ENCODE data around the gene CAPZB.

CAPZB gene

GRCh38 chr1:19341201-19342061 is 143.9 kb downstream of the CAPZB start:
- TF ChIP-seq REST (IDR thresholded peaks at IDR 0.05; ENCODE audit: insufficient read depth in 1 of 2, low read depth in 2 of 2, low read length in 2 of 2) (no peak), SIN3A (IDR thresholded peaks at IDR 0.05; ENCODE audit: borderline replicate concordance, insufficient read depth, low read length) (no peak), FOXP2 (optimal IDR thresholded peaks at IDR 0.05; ENCODE audit: borderline replicate concordance, extremely low read depth, extremely low read length, insufficient read depth) (no peak), POLR2AphosphoS5 (IDR thresholded peaks at IDR 0.05; ENCODE audit: low read depth, low read length) (no peak), TAF1 (IDR thresholded peaks at IDR 0.05; ENCODE audit: borderline replicate concordance, insufficient read depth, low read length) (no peak)

GRCh38 chr1:19340387-19340937 is 144.9 kb downstream of the CAPZB start:
- TF ChIP-seq FOXP2 (optimal IDR thresholded peaks at IDR 0.05; ENCODE audit: borderline replicate concordance, extremely low read depth, extremely low read length, insufficient read depth) (no peak), TAF1 (IDR thresholded peaks at IDR 0.05; ENCODE audit: borderline replicate concordance, insufficient read depth, low read length) (no peak), SIN3A (IDR thresholded peaks at IDR 0.05; ENCODE audit: borderline replicate concordance, insufficient read depth, low read length) (no peak)

GRCh38 chr1:19339214-19339861 is 146.0 kb downstream of the CAPZB start:
- TF ChIP-seq TAF1 (IDR thresholded peaks at IDR 0.05; ENCODE audit: borderline replicate concordance, insufficient read depth, low read length) (no peak), REST (IDR thresholded peaks at IDR 0.05; ENCODE audit: insufficient read depth in 1 of 2, low read depth in 2 of 2, low read length in 2 of 2) (no peak), SIN3A (IDR thresholded peaks at IDR 0.05; ENCODE audit: borderline replicate concordance, insufficient read depth, low read length) (no peak)

GRCh38 chr1:19338323-19338762 is 147.0 kb downstream of the CAPZB start:
- TF ChIP-seq SIN3A (IDR thresholded peaks at IDR 0.05; ENCODE audit: borderline replicate concordance, insufficient read depth, low read length) (no peak), POLR2AphosphoS5 (IDR thresholded peaks at IDR 0.05; ENCODE audit: low read depth, low read length) (no peak)

- TF ChIP-seq POLR2AphosphoS5 (IDR thresholded peaks at IDR 0.05; ENCODE audit: low read depth, low read length) (no peak), FOXP2 (optimal IDR thresholded peaks at IDR 0.05; ENCODE audit: borderline replicate concordance, extremely low read depth, extremely low read length, insufficient read depth) (no peak), TAF1 (IDR thresholded peaks at IDR 0.05; ENCODE audit: borderline replicate concordance, insufficient read depth, low read length) (no peak), SIN3A (IDR thresholded peaks at IDR 0.05; ENCODE audit: borderline replicate concordance, insufficient read depth, low read length) (no peak), REST (IDR thresholded peaks at IDR 0.05; ENCODE audit: insufficient read depth in 1 of 2, low read depth in 2 of 2, low read length in 2 of 2) (no peak)
These were observed 148.1 kb downstream of the CAPZB start for GRCh38 chr1:19337289-19337688.

- TF ChIP-seq POLR2AphosphoS5 (IDR thresholded peaks at IDR 0.05; ENCODE audit: low read depth, low read length), result no peak
- TF ChIP-seq REST (IDR thresholded peaks at IDR 0.05; ENCODE audit: insufficient read depth in 1 of 2, low read depth in 2 of 2, low read length in 2 of 2), result no peak
- TF ChIP-seq SIN3A (IDR thresholded peaks at IDR 0.05; ENCODE audit: borderline replicate concordance, insufficient read depth, low read length), result no peak
- no peak for TF ChIP-seq TAF1 (IDR thresholded peaks at IDR 0.05; ENCODE audit: borderline replicate concordance, insufficient read depth, low read length)
- no peak for TF ChIP-seq FOXP2 (optimal IDR thresholded peaks at IDR 0.05; ENCODE audit: borderline replicate concordance, extremely low read depth, extremely low read length, insufficient read depth)
These were observed 148.8 kb downstream of the CAPZB start for GRCh38 chr1:19336543-19336942.
